Measurements from ENCODE around the gene CYRIA. TPM values are rescaled to one million over a fixed set of nuclear protein-coding genes. Genes with fewer than 3 reads are reported as not detected.

Gene CYRIA
- total and polyA plus RNA-seq, 2 donors (not counting 3 experiments of a cell fraction or from before 2014, with no cell fraction given) = 9.3 to 38.4 TPM

DNA sequence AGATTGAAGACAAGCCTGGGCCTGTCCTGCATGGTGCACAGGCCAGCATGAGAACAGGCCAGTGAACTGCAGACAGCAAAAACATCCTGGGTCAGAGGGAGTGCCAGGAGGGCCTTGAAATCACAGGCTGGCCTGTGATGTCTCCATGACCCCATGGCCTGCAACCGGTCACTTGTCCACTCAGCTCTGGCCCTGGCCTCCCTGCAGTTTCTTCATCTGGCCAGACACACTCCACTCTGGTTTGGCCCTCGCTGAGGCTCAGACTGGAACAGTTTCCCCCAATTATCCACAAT, 12.6 kb downstream of the CYRIA start:
- no peak overlapping the region for H2AFZ ChIP-seq (ENCODE audit: low read depth, low read length)
- no peaks in the 10 kb centered on the region for H4K20me1 ChIP-seq (replicated peaks; ENCODE audit: control insufficient read depth, extremely low read depth, insufficient read depth, low read length)
- dilution Hi-C loops (cut with MboI; ENCODE audit: extremely low pct_ligation_motif_present, low sequenced_read_pairs) = no loop called here
- no peak for DNase-seq (ENCODE audit: low read depth, low spot score)
- H3K9me3 ChIP-seq (replicated peaks; ENCODE audit: control insufficient read depth, insufficient read depth, low read length) = no peaks in the 10 kb centered on the region
- FAIRE-seq = no peak
- H3K36me3 ChIP-seq (ENCODE audit: control insufficient read depth in 2 of 2, extremely low read depth in 1 of 2, insufficient read depth in 2 of 2, low read length in 2 of 2) = no peaks in the 10 kb centered on the region
- H3K9ac ChIP-seq (replicated peaks; ENCODE audit: extremely low read depth, insufficient read depth, low read length) = no peak overlapping the region
- H3K27ac ChIP-seq (ENCODE audit: insufficient read depth, low read depth, low read length) = no peak overlapping the region
- no peak overlapping the region for H3K4me3 ChIP-seq (replicated peaks in 1 of 3; ENCODE audit: insufficient read depth in 1 of 3, low read depth in 1 of 3, low read length in 3 of 3)
- intact Hi-C loops (cut with micrococcal nuclease) = no loop called here
- POLR2A ChIA-PET = no interaction called here
- peaks cover 16% of the 10 kb centered on the region for H3K79me2 ChIP-seq (ENCODE audit: control insufficient read depth, insufficient read depth, low read length)
- no peak for TF ChIP-seq GATA2 (IDR thresholded peaks at IDR 0.05; ENCODE audit: insufficient read depth, insufficient read length, low read depth, low read length)
- TF ChIP-seq MYC (IDR thresholded peaks at IDR 0.05; ENCODE audit: low read depth, low read length) = no peak
- TF ChIP-seq POLR2A (IDR thresholded peaks at IDR 0.05; ENCODE audit: low read depth, low read length) = no peak
- no peak for TF ChIP-seq FOS (IDR thresholded peaks at IDR 0.05; ENCODE audit: borderline replicate concordance, insufficient read depth, low read length)
- no peak for TF ChIP-seq JUN (IDR thresholded peaks at IDR 0.05; ENCODE audit: borderline replicate concordance, insufficient read depth, insufficient read length, low read depth)
- TF ChIP-seq EZH2 (IDR thresholded peaks at IDR 0.05; ENCODE audit: borderline replicate concordance, low read depth, low read length, severe bottlenecking) = no peak
- no peak for TF ChIP-seq POLR2AphosphoS5 (IDR thresholded peaks at IDR 0.05; ENCODE audit: insufficient read depth, low read depth, low read length)
- TF ChIP-seq, protein P1, sequence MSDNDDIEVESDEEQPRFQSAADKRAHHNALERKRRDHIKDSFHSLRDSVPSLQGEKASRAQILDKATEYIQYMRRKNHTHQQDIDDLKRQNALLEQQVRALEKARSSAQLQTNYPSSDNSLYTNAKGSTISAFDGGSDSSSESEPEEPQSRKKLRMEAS (IDR thresholded peaks at IDR 0.05; ENCODE audit: insufficient read depth, insufficient read length) = no peak
- no peak overlapping the region for H3K4me2 ChIP-seq (ENCODE audit: insufficient read depth, low read length)
- H3K9me1 ChIP-seq (replicated peaks; ENCODE audit: control insufficient read depth, extremely low read depth, insufficient read depth, low read length) = no peaks in the 10 kb centered on the region
- no TSS peak for BruUV-seq (replicated peaks)
- H3K27me3 ChIP-seq (ENCODE audit: control insufficient read depth in 2 of 2, insufficient read depth in 2 of 2, low read length in 2 of 2) = no peaks in the 10 kb centered on the region
- CTCF ChIA-PET = interaction anchor here (1.0 to 6.7 kb wide), 2 partner anchors 11 to 24 kb away, joined by 3 to 48 read pairs; partner anchors contain the start of gene CYRIA
- H3K4me1 ChIP-seq (ENCODE audit: control insufficient read depth, extremely low read depth, insufficient read depth, low read length) = peaks cover 42% of the 10 kb centered on the region
